ENCODE measurements around the gene CELF4.

CELF4 gene

GRCh38 chr18:37314534-37314933 is 251.1 kb downstream of the CELF4 start:
- DNase-seq (no peak), ATAC-seq (no peak)

- ATAC-seq (no peak), DNase-seq (no peak)
Measured at GRCh38 chr18:37313624-37314023, 252.0 kb downstream of the CELF4 start.

DNA sequence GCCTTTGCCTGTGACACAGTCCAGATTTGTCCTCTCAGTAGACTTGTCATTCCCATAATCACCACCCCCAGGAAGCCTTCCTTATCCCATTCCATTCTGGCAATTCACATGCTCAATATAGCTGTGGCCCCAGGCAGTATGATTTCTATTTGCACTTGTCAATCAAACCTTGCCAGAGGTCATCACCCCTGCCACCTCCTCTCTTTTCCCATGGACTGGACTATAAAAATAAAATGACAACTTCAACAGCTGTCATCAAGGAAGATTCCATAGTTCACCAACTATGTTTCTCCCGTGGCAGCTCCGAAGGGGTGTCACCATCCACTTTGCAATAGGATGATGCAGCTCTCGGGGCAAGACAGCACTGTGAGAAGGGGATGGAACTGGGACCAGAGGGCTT is 255.7 kb downstream of the CELF4 start:
- DNase-seq (no peak), ATAC-seq (no peak)

GRCh38 chr18:37309059-37309458 is 256.5 kb downstream of the CELF4 start:
- no peak for ATAC-seq
- DNase-seq = no peak

DNA sequence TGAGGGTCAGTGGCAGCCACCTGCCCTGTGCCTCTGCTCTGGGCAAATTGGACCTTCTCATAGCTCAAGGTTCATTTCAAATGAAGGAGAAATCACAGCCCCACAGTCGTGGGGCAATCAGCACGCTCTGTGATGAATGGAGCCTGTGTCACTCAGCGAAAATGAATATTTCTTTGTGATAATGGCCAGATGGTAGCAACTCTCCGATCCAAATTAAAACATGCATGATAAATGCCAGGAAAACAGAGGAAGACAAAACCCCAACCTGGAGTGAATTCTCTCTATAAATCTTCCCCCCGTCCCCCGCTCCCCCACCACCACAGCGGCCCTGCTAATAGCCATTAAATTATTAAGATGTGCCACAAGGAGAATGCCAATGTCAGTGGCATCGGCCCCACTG is 258.4 kb downstream of the CELF4 start:
- no peak for ATAC-seq
- DNase-seq = no peak

DNA sequence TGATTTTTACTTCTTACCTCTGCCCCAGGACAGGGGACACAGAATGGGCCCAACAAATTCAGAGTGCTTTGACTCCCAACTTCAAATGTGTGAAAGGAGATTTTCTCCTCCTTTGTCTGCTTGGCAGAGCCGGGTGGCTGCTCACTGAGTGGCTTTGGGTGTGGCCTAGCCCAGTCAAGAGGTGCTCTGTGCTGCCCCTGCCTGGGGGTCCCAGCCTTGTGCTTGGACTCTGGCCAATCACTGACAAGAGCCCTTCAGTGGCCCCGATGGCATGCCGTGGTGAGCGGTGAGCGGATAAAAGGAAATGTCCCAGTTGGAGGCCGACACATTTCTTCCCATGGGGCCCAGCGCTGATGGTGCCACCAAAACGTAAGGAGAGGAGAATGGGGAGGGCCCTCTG is 259.2 kb downstream of the CELF4 start:
- no peak for DNase-seq
- no peak for ATAC-seq

DNA sequence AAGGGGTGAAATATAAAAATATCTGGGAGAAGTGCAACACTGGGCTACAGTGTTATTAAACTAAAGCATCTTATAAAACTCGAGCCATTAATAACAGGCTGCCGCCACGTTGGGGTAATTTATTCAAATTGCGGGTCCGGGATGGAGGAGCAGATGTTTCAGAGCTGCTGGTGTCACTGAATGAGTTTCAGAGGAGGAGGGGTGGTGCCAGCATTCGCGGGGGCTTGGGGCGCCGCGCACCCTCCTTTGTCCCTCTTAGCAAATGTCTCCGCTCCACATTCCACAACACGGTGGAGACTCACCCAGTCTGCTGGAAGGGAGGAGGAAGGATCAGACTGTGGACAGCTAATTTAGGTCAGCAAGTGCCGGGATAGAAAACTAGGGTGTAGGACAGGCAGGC is 260.5 kb downstream of the CELF4 start:
- ATAC-seq = no peak

DNA sequence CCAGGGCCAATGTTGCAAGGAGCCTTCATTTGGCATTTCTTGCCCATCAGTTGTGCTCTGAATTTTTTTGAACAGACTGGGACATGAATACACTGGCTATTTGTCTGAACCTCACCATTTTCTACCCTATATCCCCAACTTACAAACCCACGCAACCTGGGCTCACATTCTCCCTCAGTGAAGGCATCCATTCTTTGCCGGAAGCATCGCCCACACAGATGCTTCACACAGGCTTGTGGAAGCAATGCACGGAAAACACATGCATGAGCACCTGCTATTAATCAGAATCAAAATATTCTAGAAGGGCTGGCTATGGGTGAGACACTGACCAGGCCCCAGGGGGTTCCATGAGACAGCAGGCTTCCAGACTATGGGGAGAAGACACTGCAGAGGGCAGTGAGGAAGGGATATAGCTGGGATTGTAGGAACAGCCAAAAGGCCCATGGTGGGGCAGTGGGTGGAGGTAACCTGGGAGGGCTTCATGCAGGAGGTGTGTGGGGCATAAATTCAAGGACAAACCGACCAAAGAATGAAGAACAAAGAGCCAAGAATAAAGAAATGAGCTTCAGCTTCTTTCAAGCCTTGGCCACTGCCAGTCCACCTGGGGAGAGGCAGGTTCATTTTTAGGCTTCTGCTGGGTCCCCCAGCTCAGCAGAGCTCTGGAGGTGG is 261.5 kb downstream of the CELF4 start:
- no peak for ATAC-seq
- DNase-seq = no peak

More for the DNA sequence above, 260.5 kb downstream of the CELF4 start:
- no peak for DNase-seq

GRCh38 chr18:37303009-37303408 is 262.6 kb downstream of the CELF4 start:
- ATAC-seq = no peak
- no peak for DNase-seq

GRCh38 chr18:37302519-37302918 is 263.1 kb downstream of the CELF4 start:
- ATAC-seq = no peak
- no peak for DNase-seq

GRCh38 chr18:37299471-37300304 is 265.9 kb downstream of the CELF4 start:
- ATAC-seq = no peak
- DNase-seq = no peak

- ATAC-seq (no peak), DNase-seq (no peak)
Measured at GRCh38 chr18:37298816-37299215, 266.8 kb downstream of the CELF4 start.

DNA sequence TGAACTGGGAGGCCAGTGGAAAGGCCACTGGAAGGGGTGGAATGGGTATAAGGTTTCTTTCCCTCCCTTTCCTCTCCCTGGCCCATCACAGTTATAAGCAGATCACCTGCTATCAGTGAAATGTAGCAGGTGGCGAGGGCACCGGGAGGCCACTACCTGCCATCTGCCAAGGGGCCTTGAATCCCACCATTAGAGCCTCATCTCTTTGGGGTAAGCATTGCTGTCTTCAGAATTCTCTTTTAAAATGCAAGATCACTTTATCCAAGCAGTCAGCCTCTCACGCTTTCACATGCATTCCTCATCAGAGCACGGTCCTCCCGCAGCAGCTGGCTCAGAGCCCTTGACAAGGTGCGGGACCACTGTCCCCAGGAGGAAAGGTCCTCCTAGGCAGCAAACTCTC is 268.5 kb downstream of the CELF4 start:
- no peak for ATAC-seq
- DNase-seq = no peak

- DNase-seq = peak; percentile 14
- ATAC-seq = no peak
Measured at GRCh38 chr18:37294951-37295350, 270.6 kb downstream of the CELF4 start.

- DNase-seq = no peak
- ATAC-seq = no peak
Measured at GRCh38 chr18:37293359-37293758, 272.2 kb downstream of the CELF4 start.

DNA sequence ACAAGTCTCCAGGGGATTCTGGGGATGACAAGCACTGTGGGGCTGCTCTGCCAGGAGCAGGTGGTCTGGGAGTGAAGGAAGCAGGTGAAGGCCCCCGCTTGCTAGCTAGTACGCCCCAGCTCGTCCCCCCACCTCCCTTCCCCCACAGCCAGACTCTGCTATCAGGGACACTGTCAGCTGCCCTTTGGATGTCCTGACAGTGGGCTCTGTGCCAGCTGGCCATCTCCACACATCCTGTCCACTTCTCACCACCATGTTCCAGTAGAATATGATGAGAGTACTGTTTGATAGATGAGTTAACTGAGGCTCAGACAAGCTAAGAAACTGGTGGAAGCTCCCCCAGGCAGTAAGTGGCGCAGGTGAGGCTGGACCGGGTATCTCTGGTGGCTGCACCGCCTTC is 276.2 kb downstream of the CELF4 start:
- ATAC-seq (no peak), DNase-seq (no peak)

GRCh38 chr18:37287601-37288000 is 278.0 kb downstream of the CELF4 start:
- no peak for DNase-seq
- no peak for ATAC-seq

DNA sequence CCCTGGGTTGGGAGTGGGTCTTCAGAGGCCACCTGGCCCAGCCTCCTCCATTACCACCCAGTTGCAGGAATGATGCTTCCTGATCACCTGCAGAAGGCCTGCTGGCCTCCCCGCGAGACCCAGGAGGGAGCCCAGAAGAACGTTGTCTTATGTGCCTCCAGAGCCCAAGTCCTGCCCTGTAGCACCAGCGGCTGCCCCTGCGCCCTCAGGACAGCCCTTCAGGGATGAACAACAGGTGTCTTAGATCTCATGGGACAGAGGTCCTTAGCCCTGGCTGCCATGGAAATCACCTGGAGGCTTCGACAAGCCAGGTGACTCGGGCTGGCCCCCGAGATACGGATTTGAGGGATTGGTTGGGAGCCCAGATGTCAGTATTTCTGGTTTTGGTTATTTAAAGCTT is 278.8 kb downstream of the CELF4 start:
- no peak for ATAC-seq
- DNase-seq = no peak

- no peak for DNase-seq
- ATAC-seq = no peak
Measured at GRCh38 chr18:37285825-37286224, 279.8 kb downstream of the CELF4 start.

DNA sequence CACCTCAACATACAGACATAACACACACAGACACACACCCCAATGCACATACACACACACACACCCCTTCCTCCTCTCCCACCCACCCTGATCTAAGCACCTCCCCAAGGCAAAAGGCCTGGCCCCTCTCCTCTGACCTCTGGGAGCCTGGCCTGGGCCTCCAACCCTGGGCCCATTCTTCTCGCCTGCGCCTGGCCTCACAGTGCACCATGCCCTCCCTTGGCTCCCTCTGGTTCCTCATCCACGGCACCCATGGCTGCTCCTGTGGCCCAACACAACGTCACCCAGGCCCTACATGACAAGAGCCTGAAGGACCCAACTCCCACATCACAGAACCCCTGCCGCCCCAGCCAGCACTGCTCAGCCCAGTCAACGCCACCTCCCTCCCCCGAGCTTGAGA is 281.3 kb downstream of the CELF4 start:
- ATAC-seq = no peak
- DNase-seq = no peak

DNA sequence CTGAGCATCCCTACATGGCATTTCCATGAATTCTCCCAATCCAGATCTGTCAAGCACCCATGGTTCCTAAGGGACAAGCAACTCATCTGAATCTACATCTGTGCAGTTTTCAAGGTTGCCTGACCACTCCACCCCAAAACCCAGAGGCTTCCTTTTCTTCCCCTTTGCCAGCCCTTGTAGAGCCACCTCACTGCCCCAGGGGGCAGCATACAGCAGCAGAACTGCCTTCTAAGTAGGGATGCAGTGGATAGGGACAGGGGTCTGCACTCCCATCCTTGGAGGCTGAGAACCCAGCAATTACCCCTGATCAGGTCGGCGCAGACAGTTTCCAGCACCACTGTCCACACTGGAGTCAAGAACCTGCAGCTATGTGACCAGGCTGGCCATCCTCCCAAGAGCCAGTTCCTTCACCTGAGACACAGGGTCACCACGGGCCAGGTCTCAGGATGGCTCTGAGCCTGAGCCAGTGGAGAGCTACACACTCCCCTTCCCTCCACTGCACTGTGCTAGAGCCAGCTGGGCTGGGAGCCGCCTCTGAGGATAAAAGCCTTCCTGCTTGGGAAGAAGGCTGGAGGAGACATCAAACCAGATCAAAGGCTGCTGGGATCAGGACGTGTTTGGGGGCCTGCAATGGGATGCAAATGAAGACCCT is 283.1 kb downstream of the CELF4 start:
- ATAC-seq (no peak), DNase-seq (no peak)

DNA sequence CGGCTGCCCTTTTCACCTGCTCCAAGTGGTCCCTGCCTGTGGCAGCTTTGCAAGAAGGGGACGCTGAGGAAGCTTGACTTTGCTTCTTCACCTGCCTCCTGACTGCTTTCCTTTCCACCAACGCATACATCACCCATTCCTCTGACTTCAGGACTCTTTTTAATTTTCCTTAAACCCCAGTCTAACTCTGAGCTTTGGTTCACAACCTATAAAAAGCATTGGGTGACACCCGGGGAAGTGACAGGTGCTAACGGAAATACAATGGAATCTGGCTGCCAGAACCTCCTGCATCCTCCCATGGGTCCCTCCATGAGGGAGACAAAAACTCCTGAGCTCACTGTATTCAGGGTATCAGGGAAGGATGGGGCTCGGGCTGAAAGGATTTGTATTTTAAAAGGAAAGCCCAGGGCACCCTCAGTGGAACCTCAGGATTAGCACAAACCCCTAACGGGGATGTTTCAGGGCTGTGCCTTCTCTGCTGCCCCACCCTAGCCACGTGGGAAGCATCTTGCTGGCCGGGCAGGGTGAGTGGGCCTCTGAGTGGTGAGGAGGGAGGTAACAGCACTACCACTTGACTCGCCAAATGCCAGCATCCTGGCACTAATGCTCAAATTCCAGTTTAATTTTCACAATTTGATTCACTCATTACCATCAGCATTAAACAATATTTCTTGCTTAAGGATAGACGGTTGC is 284.8 kb downstream of the CELF4 start:
- ATAC-seq = no peak
- DNase-seq = no peak

DNA sequence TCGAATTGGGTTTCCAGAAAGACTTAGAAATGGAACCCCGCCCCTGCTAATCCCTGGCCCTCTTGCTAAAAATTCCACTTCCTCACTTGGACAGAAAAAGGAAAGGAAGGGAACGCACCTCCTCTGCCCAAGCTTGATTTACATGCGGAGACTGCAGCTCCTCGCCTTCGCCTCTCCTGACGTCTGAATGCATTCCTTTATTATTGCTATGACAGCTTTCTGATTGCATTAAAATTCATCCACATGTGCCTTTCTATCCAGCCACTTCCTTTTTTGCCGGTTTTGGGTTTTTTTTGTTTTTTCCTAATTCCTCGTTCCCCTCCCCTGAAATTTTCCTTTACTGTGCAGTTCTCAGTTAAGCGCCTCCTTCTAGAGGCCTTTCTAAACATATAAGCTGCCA is 287.8 kb downstream of the CELF4 start:
- ATAC-seq = no peak
- no peak for DNase-seq
